Measurements from ENCODE around the gene SLC16A2.

The SLC16A2 gene

GRCh38 chrX:74395556-74395955, 25.7 kb upstream of the SLC16A2 start:
- no peak overlapping the region for H3K4me3 ChIP-seq (ENCODE audit: low read length)
- no peak for DNase-seq (ENCODE audit: low read depth)
- no peak for TF ChIP-seq CTCF (IDR thresholded peaks at IDR 0.05; ENCODE audit: insufficient read depth, low read depth, low read length, missing control alignments)

- TF ChIP-seq CTCF (IDR thresholded peaks at IDR 0.05; ENCODE audit: insufficient read depth, low read depth, low read length, missing control alignments), result no peak
- DNase-seq (ENCODE audit: low read depth), result peak; percentile 27
Observed at GRCh38 chrX:74405973-74406489, 15.3 kb upstream of the SLC16A2 start.

GRCh38 chrX:74408304-74408703, 13.0 kb upstream of the SLC16A2 start:
- no peak for DNase-seq (ENCODE audit: low read depth)
- no peak overlapping the region for H3K4me3 ChIP-seq (ENCODE audit: low read length)
- no peak for TF ChIP-seq CTCF (IDR thresholded peaks at IDR 0.05; ENCODE audit: insufficient read depth, low read depth, low read length, missing control alignments)

More at GRCh38 chrX:74405973-74406489, 15.3 kb upstream of the SLC16A2 start:
- H3K4me3 ChIP-seq (ENCODE audit: low read length), result no peak overlapping the region

- TF ChIP-seq CTCF (IDR thresholded peaks at IDR 0.05; ENCODE audit: insufficient read depth, low read depth, low read length, missing control alignments), result no peak
- DNase-seq (ENCODE audit: low read depth), result peak; percentile 31
- H3K4me3 ChIP-seq (ENCODE audit: low read length), result peak overlapping the region; percentile 54
Observed at GRCh38 chrX:74419864-74420195, 1.5 kb upstream of the SLC16A2 start.

GRCh38 chrX:74420196-74421035, 877 bp upstream of the SLC16A2 start:
- no peak for TF ChIP-seq CTCF (IDR thresholded peaks at IDR 0.05; ENCODE audit: insufficient read depth, low read depth, low read length, missing control alignments)
- DNase-seq (ENCODE audit: low read depth), result peak; percentile 53
- H3K4me3 ChIP-seq (ENCODE audit: low read length), result peak overlapping the region; percentile 54

GRCh38 chrX:74421740-74422352, 553 bp downstream of the SLC16A2 start:
- no peak for DNase-seq (ENCODE audit: low read depth)
- TF ChIP-seq CTCF (IDR thresholded peaks at IDR 0.05; ENCODE audit: insufficient read depth, low read depth, low read length, missing control alignments), result no peak
- peak overlapping the region; percentile 54 for H3K4me3 ChIP-seq (ENCODE audit: low read length)

Measured in epithelial cell of esophagus (primary cell).